ENCODE data around the gene MACROD1. TPM values are rescaled to one million over a fixed set of nuclear protein-coding genes. Genes with fewer than 3 reads are reported as not detected.

The MACROD1 gene
- total and polyA plus RNA-seq, 9 of the 15 experiments (the other 6 are each of a cell fraction or from before 2014, with no cell fraction given): 1.1 to 60.0 (median 26.4) TPM

DNA sequence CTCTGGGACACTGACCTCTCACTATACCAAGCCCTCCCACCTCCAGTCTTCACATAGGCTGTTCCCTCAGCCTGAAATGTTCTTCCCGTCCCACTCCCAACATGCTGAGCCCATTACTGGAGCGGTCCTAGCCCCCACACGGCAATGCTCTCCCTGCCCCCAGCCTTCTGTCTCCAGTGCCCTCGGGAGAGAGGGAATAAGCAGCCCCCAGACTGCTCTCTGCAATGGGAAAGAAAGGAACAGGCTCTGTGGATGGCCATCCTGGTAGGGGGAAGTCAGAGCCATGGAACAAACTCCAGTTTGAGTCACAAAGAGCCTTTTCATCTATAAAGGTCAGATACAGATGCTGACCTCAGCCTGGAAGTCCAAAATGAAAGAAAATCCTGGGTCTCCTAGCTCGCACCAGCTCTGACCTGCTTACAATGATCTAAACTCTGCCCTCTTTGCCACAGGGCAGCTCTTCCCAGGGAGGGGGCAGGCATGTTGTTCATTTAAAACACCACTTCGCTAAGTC is 67.5 kb downstream of the MACROD1 start (continued):
- TF ChIP-seq, protein P1, sequence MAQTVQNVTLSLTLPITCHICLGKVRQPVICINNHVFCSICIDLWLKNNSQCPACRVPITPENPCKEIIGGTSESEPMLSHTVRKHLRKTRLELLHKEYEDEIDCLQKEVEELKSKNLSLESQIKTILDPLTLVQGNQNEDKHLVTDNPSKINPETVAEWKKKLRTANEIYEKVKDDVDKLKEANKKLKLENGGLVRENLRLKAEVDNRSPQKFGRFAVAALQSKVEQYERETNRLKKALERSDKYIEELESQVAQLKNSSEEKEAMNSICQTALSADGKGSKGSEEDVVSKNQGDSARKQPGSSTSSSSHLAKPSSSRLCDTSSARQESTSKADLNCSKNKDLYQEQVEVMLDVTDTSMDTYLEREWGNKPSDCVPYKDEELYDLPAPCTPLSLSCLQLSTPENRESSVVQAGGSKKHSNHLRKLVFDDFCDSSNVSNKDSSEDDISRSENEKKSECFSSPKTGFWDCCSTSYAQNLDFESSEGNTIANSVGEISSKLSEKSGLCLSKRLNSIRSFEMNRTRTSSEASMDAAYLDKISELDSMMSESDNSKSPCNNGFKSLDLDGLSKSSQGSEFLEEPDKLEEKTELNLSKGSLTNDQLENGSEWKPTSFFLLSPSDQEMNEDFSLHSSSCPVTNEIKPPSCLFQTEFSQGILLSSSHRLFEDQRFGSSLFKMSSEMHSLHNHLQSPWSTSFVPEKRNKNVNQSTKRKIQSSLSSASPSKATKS (CRISPR knock-in tag; IDR thresholded peaks at IDR 0.05): no peak
- TF ChIP-seq, protein P2, sequence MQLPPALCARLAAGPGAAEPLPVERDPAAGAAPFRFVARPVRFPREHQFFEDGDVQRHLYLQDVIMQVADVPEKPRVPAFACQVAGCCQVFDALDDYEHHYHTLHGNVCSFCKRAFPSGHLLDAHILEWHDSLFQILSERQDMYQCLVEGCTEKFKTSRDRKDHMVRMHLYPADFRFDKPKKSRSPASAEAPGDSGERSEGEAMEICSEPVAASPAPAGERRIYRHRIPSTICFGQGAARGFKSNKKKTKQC (CRISPR knock-in tag; IDR thresholded peaks at IDR 0.05): no peak

DNA sequence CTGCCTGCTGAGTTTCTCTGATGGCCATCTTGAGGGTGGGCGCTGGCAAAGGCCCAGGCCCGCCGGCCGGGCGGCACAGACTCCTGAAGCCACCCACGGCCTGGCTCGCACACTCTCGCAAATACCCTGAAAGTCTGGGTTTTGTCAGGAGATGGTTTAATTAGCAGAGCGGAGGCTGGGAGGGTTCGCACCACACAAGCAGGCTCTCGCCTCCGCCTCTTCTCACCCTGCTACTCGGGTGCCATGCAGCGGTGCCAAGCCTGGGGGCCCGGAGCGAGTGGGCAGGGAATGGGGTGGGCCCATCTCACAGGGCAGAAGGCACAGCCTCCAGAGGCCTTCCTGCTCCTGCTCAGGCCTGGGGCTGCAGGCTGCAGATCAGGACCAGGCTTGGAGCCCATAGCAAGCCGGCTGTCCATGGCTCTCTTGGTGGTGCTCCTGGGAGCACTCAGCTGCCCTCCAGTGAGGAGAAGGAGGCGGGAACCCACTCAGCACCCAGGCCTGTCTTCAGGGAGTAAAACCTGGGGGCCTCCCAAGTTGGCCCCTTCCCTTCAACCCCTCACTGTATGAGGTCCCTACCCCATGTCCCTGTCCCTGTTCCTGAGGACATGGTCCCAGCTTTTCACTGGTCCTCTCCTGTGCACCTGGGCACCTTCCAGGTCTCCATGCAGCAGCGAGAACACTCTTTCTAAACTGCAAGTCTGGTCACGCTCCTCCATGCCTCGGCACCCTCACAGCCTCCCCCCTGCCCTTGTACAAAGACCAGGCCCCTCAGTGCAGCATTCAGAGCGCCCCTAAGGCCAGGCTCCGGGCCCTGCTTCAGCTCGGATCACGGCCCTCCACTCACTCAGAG is 68.2 kb downstream of the MACROD1 start:
- Histone ChIP-seq H3K9ac (ENCODE audit: insufficient read depth in 1 of 2, low read depth in 2 of 2, low read length in 2 of 2) (no peak overlapping the region; a peak in 1 of 4 replicates), H3K9me3 (replicated peaks; ENCODE audit: control insufficient read depth, insufficient read depth, low read depth, low read length) (no peaks in the 10 kb centered on the region), H3K9me1 (ENCODE audit: control insufficient read depth, insufficient read depth, low read length) (peaks cover 8% of the 10 kb centered on the region), H3K79me2 (ENCODE audit: control insufficient read depth, insufficient read depth, low read length) (no peaks in the 10 kb centered on the region), H3K27me3 (ENCODE audit: control insufficient read depth in 2 of 2, insufficient read depth in 2 of 2, low read length in 2 of 2) (no peaks in the 10 kb centered on the region), H3K4me1 (replicated peaks in 1 of 2; ENCODE audit: control insufficient read depth in 2 of 2, insufficient read depth in 2 of 2, low read length in 2 of 2) (peaks cover 13 to 33% of the 10 kb centered on the region in 2 experiments), H3K4me2 (ENCODE audit: insufficient read depth, low read length) (no peak overlapping the region), H2AFZ (ENCODE audit: low read depth, low read length) (no peak overlapping the region), H3K36me3 (ENCODE audit: control insufficient read depth, insufficient read depth, low read length) (no peaks in the 10 kb centered on the region), H4K20me1 (replicated peaks; ENCODE audit: control insufficient read depth, insufficient read depth, low read length) (peaks cover 66% of the 10 kb centered on the region), H3K4me3 (no peak overlapping the region), H3K27ac (ENCODE audit: extremely low read depth, low read depth, low read length) (no peak overlapping the region)
- intact Hi-C loops (cut with micrococcal nuclease): loop anchor here (10.0 kb wide), 1 partner anchor 93 kb away; no protein-coding TSS in a partner anchor
- CTCF ChIA-PET (ENCODE audit: low intra/inter-chr PET ratio): no interaction called here
- no TSS peak for BruUV-seq (replicated peaks)
- no peak for TF ChIP-seq NR1H2 (CRISPR knock-in tag; IDR thresholded peaks at IDR 0.05)
- TF ChIP-seq ZNF263 (CRISPR knock-in tag; IDR thresholded peaks at IDR 0.05; ENCODE audit: borderline replicate concordance): peak; percentile 78
- POLR2A ChIA-PET: interaction anchor here (0.7 to 1.7 kb wide), 3 partner anchors 12 to 81 kb away, joined by 3 to 6 read pairs (median 3); no protein-coding TSS in a partner anchor
- 59% methylated on average over 22 of the region's 25 CpGs for WGBS (ENCODE audit: insufficient coverage, low coverage, missing lambda C conversion rate)
- DNase-seq (ENCODE audit: extremely low read depth in 1 of 4, low spot score in 3 of 4) (no peak), FAIRE-seq (no peak), ATAC-seq (no peak)
- in situ Hi-C loops (cut with MboI): no loop called here
